Motor neuron (in vitro differentiated cells): ENCODE results near the gene CPSF7. TPM values are rescaled to one million over a fixed set of nuclear protein-coding genes. Genes with fewer than 3 reads are reported as not detected.
"Not testable (repeated sequence)": the region's sequence is repeated elsewhere in the genome, so short reads cannot be mapped to it uniquely, and the experiment has no call there.

Experiments
- ATAC-seq, 8 experiments: fragments of 200-7000 bp; cut with Tn5 transposase; replicated peaks in 6 of 8; 2 replicates each; pipeline ENCODE4 v1.8.0; 2021; ENCODE audit warnings: mild to moderate bottlenecking in 8 of 8, moderate library complexity in 8 of 8
- H3K27ac ChIP-seq, 2 donors: fragments of 250-450 bp; sonication (Bioruptor Pico); 2 replicates each; pipeline ENCODE4 v1.9.0; 2021; ENCODE audit warnings: antibody characterized with exemption in 2 of 2, mild to moderate bottlenecking in 2 of 2, moderate library complexity in 1 of 2
- H3K4me1 ChIP-seq, 2 donors: fragments of 250-450 bp; sonication (Bioruptor Pico); replicated peaks in 1 of 2; 2 replicates each; pipeline ENCODE4 v1.6.1; 2021; ENCODE audit warnings: antibody characterized with exemption in 2 of 2, mild to moderate bottlenecking in 2 of 2, moderate library complexity in 1 of 2
- H3K4me3 ChIP-seq, 5 donors: fragments of 250-450 bp; sonication (Bioruptor Pico); 2 replicates each; pipeline ENCODE4 v1.9.0; 2021; ENCODE audit warnings: antibody characterized with exemption in 5 of 5, mild to moderate bottlenecking in 5 of 5, moderate library complexity in 4 of 5
- WGBS, 10 experiments: fragments of 450-650 bp; shearing (Covaris generic); methylation state at CpG; one replicate each; pipeline ENCODE4 v1.0.0; 2022; 5-methylcytosine and 5-hydroxymethylcytosine counted together
- in situ Hi-C, 9 experiments: fragments of 400-800 bp; cut with MboI; loops; one replicate each; pipeline ENCODE4 v1.15.0; 2021; ENCODE audit warnings: low sequenced_read_pairs in 9 of 9, low pct_unique_long_range_greater_than_20kb in 2 of 9; ENCODE audit not compliant: unreplicated experiment in 9 of 9
- total RNA-seq, 8 experiments: library from RNA; unstranded; fragments of 300-600 nt; gene quantifications; 2 replicates each; pipeline versions ENCODE4 v1.2.3 to v1.2.4, GENCODE V29; 2022

CPSF7 gene
- total RNA-seq, 8 experiments from 2014 or later, result 22.9 to 88.3 (median 49.2) TPM

GRCh38 chr11:61460986-61461385, 31.2 kb upstream of the CPSF7 start:
- Histone ChIP-seq H3K4me1 (no peaks in the 10 kb centered on the region), H3K27ac (no peak overlapping the region), H3K4me3 (no peak overlapping the region)
- ATAC-seq, result peak in 1 of 8 experiments; percentile 18
- in situ Hi-C loops, result loop anchor here in 3 of 9 experiments (25.0 kb wide), 2 partner anchors 176 to 276 kb away; no protein-coding TSS in a partner anchor
- 60 to 96% (median 91%) methylated on average over 1 to 5 of the region's 5 CpGs; no CpG with 5 or more reads in 3 of the 10 experiments for WGBS, 10 experiments

GRCh38 chr11:61460474-61460881, 30.7 kb upstream of the CPSF7 start:
- Histone ChIP-seq H3K4me1 (no peaks in the 10 kb centered on the region), H3K4me3 (no peak overlapping the region), H3K27ac (no peak overlapping the region)
- WGBS, 10 experiments, result 0 to 100% (median 57%) methylated on average over 1 to 2 of the region's 3 CpGs; no CpG with 5 or more reads in 6 of the 10 experiments
- peak in 4 of 8 experiments; percentile 21 to 85 (median 54) for ATAC-seq
- in situ Hi-C loops, result loop anchor here in 3 of 9 experiments (25.0 kb wide), 2 partner anchors 177 to 277 kb away; no protein-coding TSS in a partner anchor

GRCh38 chr11:61454520-61454919, 24.7 kb upstream of the CPSF7 start:
- 83 to 100% (median 96%) methylated on average over 2 to 7 of the region's 7 CpGs; no CpG with 5 or more reads in 4 of the 10 experiments for WGBS, 10 experiments
- H3K27ac ChIP-seq, result no peak overlapping the region
- H3K4me1 ChIP-seq, result no peaks in the 10 kb centered on the region
- in situ Hi-C loops, result loop anchor here in 3 of 9 experiments (25.0 kb wide), 2 partner anchors 183 to 283 kb away; no protein-coding TSS in a partner anchor
- H3K4me3 ChIP-seq, result no peak overlapping the region
- no peak for ATAC-seq

GRCh38 chr11:61453695-61454094, 23.9 kb upstream of the CPSF7 start:
- Histone ChIP-seq H3K27ac (no peak overlapping the region), H3K4me3 (no peak overlapping the region), H3K4me1 (no peaks in the 10 kb centered on the region)
- peak in 1 of 8 experiments; percentile 53 for ATAC-seq
- in situ Hi-C loops, result loop anchor here in 3 of 9 experiments (25.0 kb wide), 2 partner anchors 184 to 284 kb away; no protein-coding TSS in a partner anchor
- WGBS, 10 experiments, result 20 to 100% (median 85%) methylated on average over 1 to 3 of the region's 3 CpGs

GRCh38 chr11:61452825-61453224, 23.1 kb upstream of the CPSF7 start:
- in situ Hi-C loops, result loop anchor here in 3 of 9 experiments (25.0 kb wide), 2 partner anchors 184 to 284 kb away; no protein-coding TSS in a partner anchor
- 90 to 100% (median 100%) methylated on average over 1 to 2 of the region's 2 CpGs; no CpG with 5 or more reads in 6 of the 10 experiments for WGBS, 10 experiments
- H3K27ac ChIP-seq, result no peak overlapping the region
- ATAC-seq, result no peak
- no peaks in the 10 kb centered on the region for H3K4me1 ChIP-seq
- no peak overlapping the region for H3K4me3 ChIP-seq

GRCh38 chr11:61448552-61448927, 18.8 kb upstream of the CPSF7 start:
- Histone ChIP-seq H3K4me1 (peaks cover 3 to 8% of the 10 kb centered on the region in 2 donors), H3K4me3 (no peak overlapping the region), H3K27ac (no peak overlapping the region)
- in situ Hi-C loops, result no loop called here
- no peak for ATAC-seq
- 71 to 100% (median 87%) methylated on average over 4 to 7 of the region's 7 CpGs; no CpG with 5 or more reads in 2 of the 10 experiments for WGBS, 10 experiments

GRCh38 chr11:61447601-61448551, 18.1 kb upstream of the CPSF7 start:
- Histone ChIP-seq H3K4me1 (peaks cover 3 to 8% of the 10 kb centered on the region in 2 donors), H3K4me3 (no peak overlapping the region), H3K27ac (no peak overlapping the region)
- in situ Hi-C loops, result no loop called here
- peak in 1 of 8 experiments; percentile 60 for ATAC-seq
- 66 to 100% (median 87%) methylated on average over 1 to 11 of the region's 12 CpGs; no CpG with 5 or more reads in 1 of the 10 experiments for WGBS, 10 experiments

- peak; percentile 96 to 99 (median 99) for ATAC-seq
- in situ Hi-C loops, result no loop called here
- Histone ChIP-seq H3K27ac (no peak overlapping the region), H3K4me3 (no peak overlapping the region), H3K4me1 (peaks cover 3 to 8% of the 10 kb centered on the region in 2 donors)
- 0% methylated on average over 1 to 4 of the region's 7 CpGs; no CpG with 5 or more reads in 7 of the 10 experiments for WGBS, 10 experiments
Observed at GRCh38 chr11:61446211-61446651, 16.5 kb upstream of the CPSF7 start.

GRCh38 chr11:61445516-61445915, 15.7 kb upstream of the CPSF7 start:
- peak in 4 of 8 experiments; percentile 7 to 64 (median 26) for ATAC-seq
- in situ Hi-C loops, result no loop called here
- H3K4me3 ChIP-seq, result no peak overlapping the region
- WGBS, 10 experiments, result 14 to 100% (median 39%) methylated on average over 1 to 3 of the region's 4 CpGs
- H3K27ac ChIP-seq, result no peak overlapping the region
- H3K4me1 ChIP-seq, result peaks cover 3 to 8% of the 10 kb centered on the region in 2 donors

GRCh38 chr11:61442616-61443015, 12.8 kb upstream of the CPSF7 start:
- Histone ChIP-seq H3K4me3 (no peak overlapping the region), H3K27ac (no peak overlapping the region), H3K4me1 (peaks cover 3 to 8% of the 10 kb centered on the region in 2 donors)
- 67 to 100% (median 95%) methylated on average over 1 to 6 of the region's 6 CpGs for WGBS, 10 experiments
- in situ Hi-C loops, result no loop called here
- ATAC-seq, result no peak

- no peak overlapping the region for H3K27ac ChIP-seq
- 83 to 100% (median 100%) methylated on average over 1 of the region's 1 CpG; no CpG with 5 or more reads in 4 of the 10 experiments for whole genome bisulfite sequencing, 10 experiments
- ATAC-seq, result no peak
- H3K4me1 ChIP-seq, result no peaks in the 10 kb centered on the region
- H3K4me3 ChIP-seq, result no peak overlapping the region
- in situ Hi-C loops, result no loop called here
Observed at GRCh38 chr11:61439615-61440014, 9.8 kb upstream of the CPSF7 start.

- in situ Hi-C loops, result no loop called here
- Histone ChIP-seq H3K4me1 (no peaks in the 10 kb centered on the region), H3K4me3 (no peak overlapping the region), H3K27ac (no peak overlapping the region)
- ATAC-seq, result no peak
- 67 to 100% (median 92%) methylated on average over 1 to 4 of the region's 5 CpGs; no CpG with 5 or more reads in 1 of the 10 experiments for WGBS, 10 experiments
Observed at GRCh38 chr11:61437496-61437895, 7.7 kb upstream of the CPSF7 start.

GRCh38 chr11:61430839-61431238, 1.1 kb upstream of the CPSF7 start:
- ATAC-seq, in situ Hi-C loops: not testable (repeated sequence)
- peak overlapping the region; percentile 78 to 96 (median 85) for H3K4me3 ChIP-seq
- H3K4me1 ChIP-seq, result peaks cover 14% of the 10 kb centered on the region in 2 donors
- peak overlapping the region in 1 of 2 donors; percentile 99 for H3K27ac ChIP-seq
- WGBS, 10 experiments, result 40 to 84% (median 63%) methylated on average over 1 to 10 of the region's 10 CpGs
